ENCODE data around the gene WDR7.

Gene WDR7

GRCh38 chr18:56921896-56922480 lies 270.8 kb downstream of the WDR7 start:
- Histone ChIP-seq H3K4me3 (ENCODE audit: low read depth, low read length, poor library complexity, severe bottlenecking) (no peak overlapping the region), H4K20me1 (ENCODE audit: insufficient read depth, low read length) (no peaks in the 10 kb centered on the region), H3K4me1 (ENCODE audit: insufficient read depth, low read length, severe bottlenecking) (no peaks in the 10 kb centered on the region), H3K27me3 (ENCODE audit: insufficient read depth, low read length) (no peaks in the 10 kb centered on the region), H3K4me2 (ENCODE audit: low read length) (no peak overlapping the region), H3F3A (ENCODE audit: insufficient read depth, low read length) (no peaks in the 10 kb centered on the region), H3K9ac (ENCODE audit: low read length) (no peak overlapping the region), H3K9me3 (ENCODE audit: low read length) (no peaks in the 10 kb centered on the region), H3K9me2 (ENCODE audit: low read depth, low read length) (no peaks in the 10 kb centered on the region), H2AFZ (ENCODE audit: low read length) (no peak overlapping the region), H3K79me2 (ENCODE audit: insufficient read depth, low read length) (no peaks in the 10 kb centered on the region), H3K36me3 (ENCODE audit: insufficient read depth, low read length) (no peaks in the 10 kb centered on the region), H3K27ac (ENCODE audit: low read depth, low read length, poor library complexity, severe bottlenecking) (no peak overlapping the region)
- TF ChIP-seq CTCF (IDR thresholded peaks at IDR 0.05; ENCODE audit: low read length) (no peak), EZH2 (IDR thresholded peaks at IDR 0.05; ENCODE audit: borderline replicate concordance, low read length) (no peak)

- no peak overlapping the region for H3K4me2 ChIP-seq (ENCODE audit: low read length)
These were observed 275.6 kb downstream of the WDR7 start for GRCh38 chr18:56926734-56927133.

GRCh38 chr18:56927786-56928185 lies 276.6 kb downstream of the WDR7 start:
- no peaks in the 10 kb centered on the region for H3K4me1 ChIP-seq (ENCODE audit: insufficient read depth, low read length, severe bottlenecking)
- no peak overlapping the region for H3K4me3 ChIP-seq (ENCODE audit: low read depth, low read length, poor library complexity, severe bottlenecking)
- H3K4me2 ChIP-seq (ENCODE audit: low read length) = no peak overlapping the region
- H3K9me3 ChIP-seq (ENCODE audit: low read length) = no peaks in the 10 kb centered on the region
- H4K20me1 ChIP-seq (ENCODE audit: insufficient read depth, low read length) = no peaks in the 10 kb centered on the region
- H3K9me2 ChIP-seq (ENCODE audit: low read depth, low read length) = no peaks in the 10 kb centered on the region
- no peaks in the 10 kb centered on the region for H3F3A ChIP-seq (ENCODE audit: insufficient read depth, low read length)
- H3K27me3 ChIP-seq (ENCODE audit: insufficient read depth, low read length) = no peaks in the 10 kb centered on the region
- H3K9ac ChIP-seq (ENCODE audit: low read length) = no peak overlapping the region
- no peaks in the 10 kb centered on the region for H3K79me2 ChIP-seq (ENCODE audit: insufficient read depth, low read length)
- H2AFZ ChIP-seq (ENCODE audit: low read length) = no peak overlapping the region
- TF ChIP-seq EZH2 (IDR thresholded peaks at IDR 0.05; ENCODE audit: borderline replicate concordance, low read length) (no peak), CTCF (IDR thresholded peaks at IDR 0.05; ENCODE audit: low read length) (no peak)
- H3K27ac ChIP-seq (ENCODE audit: low read depth, low read length, poor library complexity, severe bottlenecking) = no peak overlapping the region
- H3K36me3 ChIP-seq (ENCODE audit: insufficient read depth, low read length) = no peaks in the 10 kb centered on the region

More at GRCh38 chr18:56926734-56927133, 275.6 kb downstream of the WDR7 start:
- H3K27me3 ChIP-seq (ENCODE audit: insufficient read depth, low read length) = no peaks in the 10 kb centered on the region
- H3K9ac ChIP-seq (ENCODE audit: low read length) = no peak overlapping the region
- no peaks in the 10 kb centered on the region for H3K9me3 ChIP-seq (ENCODE audit: low read length)
- no peaks in the 10 kb centered on the region for H3F3A ChIP-seq (ENCODE audit: insufficient read depth, low read length)
- no peak overlapping the region for H3K4me3 ChIP-seq (ENCODE audit: low read depth, low read length, poor library complexity, severe bottlenecking)
- no peak for TF ChIP-seq EZH2 (IDR thresholded peaks at IDR 0.05; ENCODE audit: borderline replicate concordance, low read length)
- TF ChIP-seq CTCF (IDR thresholded peaks at IDR 0.05; ENCODE audit: low read length) = no peak
- no peaks in the 10 kb centered on the region for H3K9me2 ChIP-seq (ENCODE audit: low read depth, low read length)
- H3K79me2 ChIP-seq (ENCODE audit: insufficient read depth, low read length) = no peaks in the 10 kb centered on the region
- H3K27ac ChIP-seq (ENCODE audit: low read depth, low read length, poor library complexity, severe bottlenecking) = no peak overlapping the region
- no peaks in the 10 kb centered on the region for H4K20me1 ChIP-seq (ENCODE audit: insufficient read depth, low read length)
- no peaks in the 10 kb centered on the region for H3K36me3 ChIP-seq (ENCODE audit: insufficient read depth, low read length)
- no peak overlapping the region for H2AFZ ChIP-seq (ENCODE audit: low read length)
- H3K4me1 ChIP-seq (ENCODE audit: insufficient read depth, low read length, severe bottlenecking) = no peaks in the 10 kb centered on the region

Data from OCI-LY1 (cell line).